Gastroesophageal sphincter (tissue), 4 donors: ENCODE data around the gene NEDD4L. TPM values are rescaled to one million over a fixed set of nuclear protein-coding genes. Genes with fewer than 3 reads are reported as not detected.

ENCODE experiments used
- ATAC-seq: fragments of 150-250 bp; one replicate; pipeline ENCODE4 v1.9.1; 2016; ENCODE audit warnings: mild to moderate bottlenecking, moderate library complexity
- H3K27ac ChIP-seq, 4 donors: fragments of 200-600 bp; sonication (generic) in 3 of 4; 1 replicate in 3 of 4; 2 replicates in 1 of 4; pipeline ENCODE4 v1.5.1; 2016 to 2019
- H3K27me3 ChIP-seq: fragments of 200-600 bp; sonication (generic); one replicate; pipeline ENCODE4 v1.5.1; 2019
- H3K36me3 ChIP-seq, 2 donors: fragments of 200-600 bp; sonication (generic); one replicate each; pipeline ENCODE4 v1.5.1; 2019; ENCODE audit warnings: control low read depth in 1 of 2
- H3K4me1 ChIP-seq, 3 donors: fragments of 200-600 bp; sonication (generic); 1 replicate in 2 of 3; 2 replicates in 1 of 3; pipeline ENCODE4 v1.5.1; 2016 to 2019; ENCODE audit warnings: control low read depth in 2 of 3
- H3K4me3 ChIP-seq, 2 donors: fragments of 200-600 bp; sonication (generic); one replicate each; pipeline ENCODE4 v1.5.1; 2019; ENCODE audit warnings: mild to moderate bottlenecking in 1 of 2, moderate library complexity in 1 of 2
- H3K9me3 ChIP-seq, 3 donors: fragments of 200-600 bp; sonication (generic); one replicate each; pipeline ENCODE4 v1.5.1; 2017 to 2019; ENCODE audit warnings: control low read depth in 2 of 3
- EP300 ChIP-seq: sonication (generic); formaldehyde crosslinking; IDR thresholded peaks from one replicate; pipeline ENCODE4 v1.6.1; 2017; ENCODE audit warnings: antibody characterized with exemption, mild to moderate bottlenecking
- POLR2A ChIP-seq, 2 donors: fragments of 450-650 bp; IDR thresholded peaks; one replicate each; pipeline ENCODE4 v1.6.1; 2017; ENCODE audit warnings: antibody characterized with exemption in 2 of 2, mild to moderate bottlenecking in 2 of 2, moderate library complexity in 1 of 2
- POLR2AphosphoS5 ChIP-seq: sonication (generic); formaldehyde crosslinking; IDR thresholded peaks from one replicate; pipeline ENCODE4 v1.6.1; 2017; ENCODE audit warnings: antibody characterized with exemption
- WGBS, 2 donors: methylation state at CpG; one replicate each; pipeline ENCODE4 v1.1.5; 2018; ENCODE audit warnings: low coverage in 1 of 2; 5-methylcytosine and 5-hydroxymethylcytosine counted together
- total RNA-seq, 4 donors: library from RNA; depleted of rRNA; stranded (reverse); fragments of >200 nt; gene quantifications; one replicate each; pipeline ENCODE4 v1.1.0, GENCODE V29; 2016
- TF ChIP-seq, protein P1 (sequence below), 4 experiments: fragments of 200-600 bp in 2 of 4; fragments of 450-650 bp in 2 of 4; sonication (generic) in 1 of 4; IDR thresholded peaks; one replicate each; pipeline ENCODE4 v1.5.1; 2017 to 2019; ENCODE audit warnings: antibody characterized with exemption in 4 of 4, mild to moderate bottlenecking in 2 of 4, moderate library complexity in 2 of 4

The NEDD4L gene
- total RNA-seq, 4 donors from 2014 or later: 37.0 to 50.9 (median 43.0) TPM

DNA sequence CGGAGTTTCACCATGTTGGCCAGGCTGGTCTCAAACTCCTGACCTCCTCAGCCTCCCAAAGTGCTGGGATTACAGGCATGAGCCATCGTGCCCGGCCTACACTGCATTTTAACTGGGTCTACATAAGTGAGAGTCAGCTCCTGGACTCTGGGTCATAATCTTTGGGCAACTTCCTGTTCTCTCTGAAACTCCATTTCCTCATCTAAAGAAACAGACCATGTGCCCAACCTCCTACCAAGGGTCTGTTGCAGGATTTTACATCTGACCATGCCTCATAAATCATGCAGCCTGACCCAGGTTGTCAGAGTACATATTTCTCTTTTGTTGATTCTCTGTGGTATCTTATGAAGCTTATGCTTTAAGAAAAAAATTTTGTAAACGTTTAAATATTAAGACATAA, 304.5 kb downstream of the NEDD4L start:
- H3K36me3 ChIP-seq: peaks cover 0 to 48% of the 10 kb centered on the region in 2 donors
- no peaks in the 10 kb centered on the region for H3K27me3 ChIP-seq
- H3K27ac ChIP-seq: no peak overlapping the region
- no peak for TF ChIP-seq POLR2AphosphoS5
- no peak for TF ChIP-seq POLR2A (IDR thresholded peaks at IDR 0.05)
- no peaks in the 10 kb centered on the region for H3K4me1 ChIP-seq
- no peaks in the 10 kb centered on the region for H3K9me3 ChIP-seq
- 40 to 75% methylated on average over 1 to 3 of the region's 4 CpGs for WGBS, 2 donors
- no peak for ATAC-seq
- H3K4me3 ChIP-seq: no peak overlapping the region

DNA sequence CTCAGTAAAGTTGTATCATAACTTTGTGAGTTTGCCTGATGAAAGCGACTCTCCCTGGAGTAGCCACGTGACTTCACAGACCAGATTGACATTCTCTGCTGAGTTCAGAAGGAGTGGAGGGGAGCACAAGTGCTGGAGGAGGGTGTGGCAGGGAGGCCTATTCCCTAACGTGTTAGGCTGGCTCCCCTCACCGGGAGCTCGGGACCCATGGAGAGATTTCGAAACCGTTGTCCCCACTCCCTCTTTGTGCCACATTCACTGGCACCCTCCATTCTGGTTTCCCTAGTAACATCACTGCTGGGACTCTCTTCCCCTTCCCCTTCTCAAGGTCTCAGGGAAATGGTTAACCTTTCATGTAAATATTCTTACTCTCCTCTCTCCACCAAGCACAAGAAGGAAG, 304.9 kb downstream of the NEDD4L start:
- TF ChIP-seq, protein P1, sequence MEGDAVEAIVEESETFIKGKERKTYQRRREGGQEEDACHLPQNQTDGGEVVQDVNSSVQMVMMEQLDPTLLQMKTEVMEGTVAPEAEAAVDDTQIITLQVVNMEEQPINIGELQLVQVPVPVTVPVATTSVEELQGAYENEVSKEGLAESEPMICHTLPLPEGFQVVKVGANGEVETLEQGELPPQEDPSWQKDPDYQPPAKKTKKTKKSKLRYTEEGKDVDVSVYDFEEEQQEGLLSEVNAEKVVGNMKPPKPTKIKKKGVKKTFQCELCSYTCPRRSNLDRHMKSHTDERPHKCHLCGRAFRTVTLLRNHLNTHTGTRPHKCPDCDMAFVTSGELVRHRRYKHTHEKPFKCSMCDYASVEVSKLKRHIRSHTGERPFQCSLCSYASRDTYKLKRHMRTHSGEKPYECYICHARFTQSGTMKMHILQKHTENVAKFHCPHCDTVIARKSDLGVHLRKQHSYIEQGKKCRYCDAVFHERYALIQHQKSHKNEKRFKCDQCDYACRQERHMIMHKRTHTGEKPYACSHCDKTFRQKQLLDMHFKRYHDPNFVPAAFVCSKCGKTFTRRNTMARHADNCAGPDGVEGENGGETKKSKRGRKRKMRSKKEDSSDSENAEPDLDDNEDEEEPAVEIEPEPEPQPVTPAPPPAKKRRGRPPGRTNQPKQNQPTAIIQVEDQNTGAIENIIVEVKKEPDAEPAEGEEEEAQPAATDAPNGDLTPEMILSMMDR (IDR thresholded peaks at IDR 0.05): no peak
- TF ChIP-seq POLR2AphosphoS5: no peak
- TF ChIP-seq POLR2A (IDR thresholded peaks at IDR 0.05): no peak
- no peak for TF ChIP-seq EP300
- Histone ChIP-seq H3K27ac (no peak overlapping the region), H3K27me3 (no peaks in the 10 kb centered on the region), H3K4me3 (no peak overlapping the region), H3K9me3 (no peaks in the 10 kb centered on the region), H3K36me3 (peaks cover 0 to 52% of the 10 kb centered on the region in 2 donors), H3K4me1 (no peaks in the 10 kb centered on the region)
- 86 to 94% methylated on average over 6 to 7 of the region's 7 CpGs for WGBS, 2 donors
- no peak for ATAC-seq

DNA sequence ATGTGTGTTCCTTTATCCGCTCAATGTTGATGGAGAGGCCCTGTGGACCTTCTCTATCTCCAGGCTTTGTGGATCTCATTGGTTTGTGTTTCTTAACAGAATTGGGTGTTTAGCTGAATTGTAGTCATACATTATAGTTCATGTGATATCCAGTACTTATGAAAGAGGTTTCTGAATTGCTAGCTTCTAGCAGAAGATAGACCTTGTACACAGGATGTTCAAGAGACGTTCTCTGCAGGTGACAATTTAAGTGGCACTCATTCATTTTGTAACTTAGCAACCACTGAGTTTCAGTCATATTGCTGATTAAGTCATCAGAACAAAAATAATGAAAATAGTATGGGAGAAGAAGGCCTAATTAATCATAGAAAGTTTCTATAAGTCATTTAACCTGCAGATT, 305.6 kb downstream of the NEDD4L start:
- 86 to 89% methylated on average over 1 to 2 of the region's 2 CpGs for WGBS, 2 donors
- no peaks in the 10 kb centered on the region for H3K9me3 ChIP-seq
- no peak overlapping the region for H3K27ac ChIP-seq
- H3K27me3 ChIP-seq: no peaks in the 10 kb centered on the region
- H3K4me3 ChIP-seq: no peak overlapping the region
- H3K36me3 ChIP-seq: peaks cover 0 to 58% of the 10 kb centered on the region in 2 donors
- no peaks in the 10 kb centered on the region for H3K4me1 ChIP-seq
- TF ChIP-seq POLR2AphosphoS5 (no peak), POLR2A (IDR thresholded peaks at IDR 0.05) (no peak), EP300 (no peak)
- TF ChIP-seq, protein P1 (IDR thresholded peaks at IDR 0.05): no peak
- ATAC-seq: no peak

DNA sequence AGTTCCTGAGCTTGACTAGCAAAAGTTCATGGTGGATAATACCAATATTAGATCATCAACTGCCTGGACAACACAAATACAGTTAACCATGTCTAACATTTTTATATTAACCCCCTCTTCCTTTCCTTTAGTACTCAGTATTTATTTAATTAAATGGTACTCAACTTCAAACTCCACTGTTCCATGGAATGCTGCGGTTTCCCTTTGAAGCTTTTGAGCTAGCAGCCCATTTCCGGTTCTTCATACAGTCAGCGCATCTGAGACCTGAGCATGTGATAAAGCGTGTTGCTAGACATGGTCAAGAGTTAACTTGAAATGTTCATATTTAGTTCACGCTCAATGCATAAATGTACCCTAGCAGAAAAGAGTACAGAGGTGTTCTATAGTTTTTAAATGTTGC, 306.5 kb downstream of the NEDD4L start:
- no peak for ATAC-seq
- WGBS, 2 donors: 100% methylated on average over 5 of the region's 5 CpGs; no CpG with 5 or more reads in 1 of the 2 donors
- no peaks in the 10 kb centered on the region for H3K4me1 ChIP-seq
- H3K36me3 ChIP-seq: peaks cover 0 to 64% of the 10 kb centered on the region in 2 donors
- H3K27me3 ChIP-seq: no peaks in the 10 kb centered on the region
- H3K4me3 ChIP-seq: no peak overlapping the region
- TF ChIP-seq EP300 (no peak), POLR2A (IDR thresholded peaks at IDR 0.05) (no peak), POLR2AphosphoS5 (no peak)
- TF ChIP-seq, protein P1 (IDR thresholded peaks at IDR 0.05): no peak
- no peaks in the 10 kb centered on the region for H3K9me3 ChIP-seq
- H3K27ac ChIP-seq: no peak overlapping the region

DNA sequence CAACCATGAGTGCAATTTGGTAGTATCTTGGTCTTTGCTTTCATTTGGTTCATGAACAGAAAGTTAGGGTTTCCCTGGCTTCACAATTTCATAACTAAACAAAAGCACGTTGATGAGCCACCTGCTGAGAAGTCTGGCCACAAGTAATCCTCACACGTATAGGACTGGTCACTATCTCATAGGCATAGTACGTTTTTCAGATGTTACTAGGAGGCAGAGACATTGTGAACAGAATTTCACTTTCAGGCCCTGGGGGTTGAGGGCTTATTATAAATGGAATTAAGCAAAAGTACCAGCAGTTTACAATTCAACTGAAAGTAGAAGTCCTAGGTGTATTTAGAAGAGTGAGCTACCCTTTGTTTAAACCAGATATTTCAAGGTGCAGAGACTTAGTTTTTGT, 307.8 kb downstream of the NEDD4L start:
- no peaks in the 10 kb centered on the region for H3K4me1 ChIP-seq
- no peak overlapping the region for H3K27ac ChIP-seq
- 72 to 84% methylated on average over 3 of the region's 3 CpGs for WGBS, 2 donors
- no peak for ATAC-seq
- H3K9me3 ChIP-seq: no peaks in the 10 kb centered on the region
- H3K27me3 ChIP-seq: no peaks in the 10 kb centered on the region
- no peak overlapping the region for H3K4me3 ChIP-seq
- peaks cover 0 to 64% of the 10 kb centered on the region in 2 donors for H3K36me3 ChIP-seq
- TF ChIP-seq, protein P1 (IDR thresholded peaks at IDR 0.05): no peak
- TF ChIP-seq POLR2A (IDR thresholded peaks at IDR 0.05) (no peak), EP300 (no peak), POLR2AphosphoS5 (no peak)
